HCT116 (cell line): ENCODE results near the gene CIRBP. TPM values are rescaled to one million over a fixed set of nuclear protein-coding genes. Genes with fewer than 3 reads are reported as not detected.
A peak's percentile ranks its signal among the peaks of the same experiment; 100 is the strongest.

Source experiments
- ATAC-seq: fragments of 200-7000 bp; cut with Tn5 transposase; 2 replicates; pipeline ENCODE4 v1.9.1; 2020; ENCODE audit warnings: mild to moderate bottlenecking, moderate library complexity
- BruUV-seq: library from RNA; stranded (reverse); fragments of 400-500 nt; replicated peaks from 2 replicates; lab custom pipeline; 2021; lab: Mats Ljungman, UMichigan
- CTCF ChIA-PET: fragments of 300-600 bp; sonication (Branson Sonifier 250); formaldehyde crosslinking; loops from one replicate; lab custom pipeline; 2021; ENCODE audit warnings: antibody characterized with exemption; lab: Charles Lee
- POLR2A ChIA-PET: fragments of 300-600, 350-600 bp; sonication (Branson Sonifier 250); formaldehyde crosslinking; loops from one replicate; lab custom pipeline; 2021; ENCODE audit warnings: antibody characterized with exemption; lab: Charles Lee
- RAD21 ChIA-PET, 2 experiments: fragments of 300-600 bp; sonication (Branson Sonifier 250); formaldehyde crosslinking; loops; one replicate each; lab custom pipeline; 2023; ENCODE audit warnings: low total read pairs in 2 of 2; ENCODE audit not compliant: uncharacterized antibody in 2 of 2, unreplicated experiment in 2 of 2, low non-redundant PET in 1 of 2; lab: Charles Lee
- DNase-seq: peaks from one replicate; pipeline ENCODE4 v3.0.0-alpha.2; 2010; ENCODE audit warnings: low read depth, low spot score
- H2AFZ ChIP-seq: fragments of 200-600 bp; shearing (Covaris generic), sonication (generic); 2 replicates; pipeline ENCODE4 v1.6.1; 2017; ENCODE audit warnings: low read depth, mixed run types, mixed read lengths, antibody characterized with exemption, low read length; ENCODE audit not compliant: poor library complexity, severe bottlenecking
- H3K27ac ChIP-seq: 2 replicates; pipeline ENCODE4 v1.5.1; 2012; ENCODE audit warnings: low read depth, low read length
- H3K27me3 ChIP-seq: fragments of 200-600 bp; sonication (generic); 2 replicates; pipeline ENCODE4 v1.6.1; 2016; ENCODE audit warnings: mixed run types, low read length, mixed read lengths; ENCODE audit not compliant: insufficient read depth
- H3K36me3 ChIP-seq, 2 experiments: fragments of 200-500 bp in 1 of 2; fragments of 200-600 bp in 1 of 2; sonication (Bioruptor generic) in 1 of 2; sonication (generic) in 1 of 2; 2 replicates each; pipeline versions ENCODE4 v1.5.1 to v1.6.1; 2014 to 2016; ENCODE audit warnings: low read length in 2 of 2, inconsistent platforms in 1 of 2, mixed read lengths in 1 of 2, mixed run types in 1 of 2; ENCODE audit not compliant: insufficient read depth in 2 of 2, control insufficient read depth in 1 of 2
- H3K4me1 ChIP-seq, 2 experiments: fragments of 200-600 bp in 1 of 2; sonication (generic) in 1 of 2; 2 replicates each; pipeline versions ENCODE4 v1.5.1 to v1.6.1; 2012 to 2017; ENCODE audit warnings: low read length in 2 of 2, inconsistent platforms in 1 of 2, mild to moderate bottlenecking in 1 of 2, mixed read lengths in 1 of 2, mixed run types in 1 of 2, moderate library complexity in 1 of 2; ENCODE audit not compliant: insufficient read depth in 2 of 2, control insufficient read depth in 1 of 2
- H3K4me2 ChIP-seq: fragments of 200-600 bp; sonication (generic); 2 replicates; pipeline ENCODE4 v1.6.1; 2017; ENCODE audit warnings: mixed run types, low read length, mixed read lengths
- H3K4me3 ChIP-seq, 2 experiments: fragments of 200-600 bp in 1 of 2; sonication (generic) in 1 of 2; replicated peaks in 1 of 2; 2 replicates each; pipeline ENCODE4 v1.5.1; 2011 to 2016; ENCODE audit warnings: low read length in 2 of 2, control low read depth in 1 of 2, low read depth in 1 of 2, mild to moderate bottlenecking in 1 of 2, mixed read lengths in 1 of 2, mixed run types in 1 of 2
- H3K79me2 ChIP-seq: fragments of 200-600 bp; sonication (generic); 2 replicates; pipeline ENCODE4 v1.6.1; 2017; ENCODE audit warnings: mild to moderate bottlenecking, mixed run types, low read length, moderate library complexity, mixed read lengths; ENCODE audit not compliant: insufficient read depth
- H3K9ac ChIP-seq: fragments of 200-600 bp; sonication (generic); 2 replicates; pipeline ENCODE4 v1.6.1; 2016; ENCODE audit warnings: low read length, mixed read lengths
- H3K9me2 ChIP-seq: fragments of 200-600 bp; sonication (generic), shearing (Covaris generic); 2 replicates; pipeline ENCODE4 v1.6.1; 2017; ENCODE audit warnings: mixed run types, mild to moderate bottlenecking, moderate library complexity; ENCODE audit not compliant: insufficient read depth
- H3K9me3 ChIP-seq, 2 experiments: fragments of 200-500 bp in 1 of 2; fragments of 200-600 bp in 1 of 2; sonication (Bioruptor generic) in 1 of 2; sonication (generic) in 1 of 2; 2 replicates each; pipeline ENCODE4 v1.6.1; 2014 to 2017; ENCODE audit warnings: low read length in 2 of 2, mixed read lengths in 2 of 2, inconsistent platforms in 1 of 2, low read depth in 1 of 2, mild to moderate bottlenecking in 1 of 2, mixed run types in 1 of 2, moderate library complexity in 1 of 2; ENCODE audit not compliant: control insufficient read depth in 1 of 2, insufficient read depth in 1 of 2
- H4K20me1 ChIP-seq: fragments of 200-600 bp; sonication (generic), shearing (Covaris generic); 2 replicates; pipeline ENCODE4 v1.6.1; 2017; ENCODE audit warnings: mixed run types, mild to moderate bottlenecking, moderate library complexity; ENCODE audit not compliant: insufficient read depth
- ATF3 ChIP-seq: IDR thresholded peaks from 2 replicates; pipeline ENCODE4 v1.6.1; 2012
- CEBPB ChIP-seq: IDR thresholded peaks from 2 replicates; pipeline ENCODE4 v1.6.1; 2012; ENCODE audit warnings: low read depth
- EZH2phosphoT487 ChIP-seq: fragments of 200-600 bp; IDR thresholded peaks from 2 replicates; pipeline ENCODE4 v1.6.1; 2018; ENCODE audit warnings: antibody characterized with exemption, borderline replicate concordance
- JUND ChIP-seq: IDR thresholded peaks from 2 replicates; pipeline ENCODE4 v1.6.1; 2012
- MAX ChIP-seq: IDR thresholded peaks from 2 replicates; pipeline ENCODE4 v1.6.1; 2012
- POLR2A ChIP-seq: IDR thresholded peaks from 2 replicates; pipeline ENCODE4 v1.7.0; 2011; ENCODE audit warnings: borderline replicate concordance; ENCODE audit not compliant: insufficient read depth, insufficient read length; ENCODE audit errors: extremely low read depth
- POLR2AphosphoS5 ChIP-seq: IDR thresholded peaks from 2 replicates; pipeline ENCODE4 v1.6.1; 2011; ENCODE audit warnings: mild to moderate bottlenecking, low read depth, low read length, moderate library complexity
- RAD21 ChIP-seq: IDR thresholded peaks from 2 replicates; pipeline ENCODE4 v1.6.1; 2012; ENCODE audit warnings: low read depth, mild to moderate bottlenecking
- REST ChIP-seq: IDR thresholded peaks from 2 replicates; pipeline ENCODE4 v1.6.1; 2012; ENCODE audit warnings: low read depth
- SIN3A ChIP-seq: IDR thresholded peaks from 2 replicates; pipeline ENCODE4 v1.6.1; 2012; ENCODE audit warnings: low read depth
- SP1 ChIP-seq: IDR thresholded peaks from 2 replicates; pipeline ENCODE4 v1.6.1; 2012; ENCODE audit warnings: low read depth
- SRF ChIP-seq: IDR thresholded peaks from 2 replicates; pipeline ENCODE4 v1.6.1; 2012; ENCODE audit warnings: low read depth
- TCF7L2 ChIP-seq: IDR thresholded peaks from 2 replicates; pipeline ENCODE4 v1.7.0; 2011; ENCODE audit warnings: borderline replicate concordance, inconsistent platforms; ENCODE audit not compliant: insufficient read depth, insufficient read length; ENCODE audit errors: extremely low read depth
- ZBTB33 ChIP-seq: IDR thresholded peaks from 2 replicates; pipeline ENCODE4 v1.6.1; 2011; ENCODE audit warnings: mild to moderate bottlenecking, low read length, moderate library complexity; ENCODE audit not compliant: insufficient replicate concordance; ENCODE audit errors: extremely low read depth
- ZFX ChIP-seq: fragments of 450-650 bp; IDR thresholded peaks from 2 replicates; pipeline ENCODE4 v1.6.1; 2017
- ZNF274 ChIP-seq: fragments of 200-500 bp; sonication (Bioruptor generic); IDR thresholded peaks from 2 replicates; pipeline ENCODE4 v1.6.1; 2014; ENCODE audit warnings: mild to moderate bottlenecking, low read depth, low read length, inconsistent platforms
- intact Hi-C: fragments of 100-400 bp; cut with micrococcal nuclease; formaldehyde crosslinking; loops from 2 replicates; pipeline ENCODE4 v1.10.0; 2022
- total RNA-seq: library from RNA; stranded (reverse); gene quantifications from one replicate; pipeline ENCODE4 v1.2.1, GENCODE V29; 2021; ENCODE audit not compliant: unreplicated experiment

The CIRBP gene
- total RNA-seq, 1 experiment from 2014 or later, result 276 TPM

- H3K4me1 ChIP-seq, result peaks cover 24 to 55% of the 10 kb centered on the region in 2 experiments
- no peaks in the 10 kb centered on the region for H3K9me2 ChIP-seq
- H3K9me3 ChIP-seq, result no peaks in the 10 kb centered on the region
- no peak within 1 kb of the TSS for H2AFZ ChIP-seq
- peaks cover 27 to 40% of the 10 kb centered on the region in 2 experiments; a peak in 3 of 4 replicates for H3K36me3 ChIP-seq
- peak within 1 kb of the TSS; percentile 97 for H3K9ac ChIP-seq
- H3K27me3 ChIP-seq, result no peaks in the 10 kb centered on the region
- peak within 1 kb of the TSS; percentile 99 for H3K4me2 ChIP-seq
- peaks cover 63% of the 10 kb centered on the region for H3K79me2 ChIP-seq
- RAD21 ChIA-PET, result no interaction called here
- TF ChIP-seq REST (no peak), EZH2phosphoT487 (no peak), RAD21 (no peak), MAX (peak; percentile 89), ZNF274 (no peak), SIN3A (peak; percentile 93), POLR2AphosphoS5 (peak; percentile 96), TCF7L2 (no peak), ZFX (peak; percentile 74; the same call in 1 of the 2 replicates), ATF3 (no peak), ZBTB33 (no peak), SRF (no peak), SP1 (peak; percentile 81), POLR2A (peak; percentile 83), JUND (no peak; the same call in 1 of the 2 replicates), CEBPB (no peak)
- peak; percentile 80 for ATAC-seq
- no TSS peak for BruUV-seq
- peak within 1 kb of the TSS; percentile 100 for H3K27ac ChIP-seq
- POLR2A ChIA-PET, result interaction anchor here (0.9 to 1.0 kb wide), 4 partner anchors 9 to 254 kb away, joined by 3 to 9 read pairs (median 4); partner anchors contain the start of genes ATP5F1D and RNU6-2
- peak within 1 kb of the TSS; percentile 84 to 85 for H3K4me3 ChIP-seq
- no peaks in the 10 kb centered on the region for H4K20me1 ChIP-seq
- CTCF ChIA-PET, result interaction anchor here (1.0 kb wide), 2 partner anchors 9 to 31 kb away, joined by 6 to 13 read pairs; no protein-coding TSS in a partner anchor
- peak; percentile 93 for DNase-seq
- intact Hi-C loops, result loop anchor here (10.0 kb wide), 1 partner anchor 129 kb away; the partner anchor contains the start of genes DAZAP1 and GAMT
Observed at GRCh38 chr19:1275260-1275975, 6.3 kb downstream of the CIRBP start, which contains the start of gene FAM174C. Gene FAM174C (plus strand): TSS chr19:1275530. CDS start chr19:1275550, 20 bp downstream.
